ENCODE measurements around the gene SYNDIG1.

DNA sequence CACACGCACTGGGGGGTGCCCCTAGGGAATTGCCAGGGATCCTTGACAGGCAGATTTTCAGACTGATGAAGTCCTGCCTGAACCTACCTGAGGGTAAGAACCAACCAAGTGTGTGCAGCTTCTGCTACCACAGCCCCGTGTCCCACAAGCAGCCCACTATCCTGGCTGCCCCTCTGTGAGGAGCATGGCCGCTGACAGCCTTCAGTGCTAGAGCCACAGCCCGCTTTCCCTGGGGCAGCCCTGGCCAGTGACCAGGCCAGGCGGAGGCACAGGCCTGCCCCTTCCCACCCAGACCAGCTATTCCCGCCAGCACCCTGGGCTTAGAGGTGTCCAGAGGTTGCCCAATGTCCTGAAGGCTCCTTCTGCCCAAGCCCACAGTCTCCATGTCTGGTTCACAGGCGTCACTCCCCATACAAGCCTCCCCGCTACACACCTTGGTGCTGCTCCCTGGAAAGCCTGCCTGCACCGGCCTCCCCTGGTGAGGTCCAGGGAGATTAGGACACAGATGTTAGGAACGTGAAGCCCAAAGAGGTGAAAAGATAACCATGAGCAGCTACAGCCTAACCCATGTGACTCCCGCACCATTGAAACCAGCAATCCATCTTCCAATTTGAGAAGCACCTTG lies 207.0 kb downstream of the SYNDIG1 start:
- TF ChIP-seq EZH2 (IDR thresholded peaks at IDR 0.05; ENCODE audit: borderline replicate concordance, low read depth, low read length): no peak
- no peak for TF ChIP-seq BACH1 (tag; IDR thresholded peaks at IDR 0.05)
- TF ChIP-seq ESRRA (IDR thresholded peaks at IDR 0.05; ENCODE audit: borderline replicate concordance, low read depth): no peak
- TF ChIP-seq CTCF (IDR thresholded peaks at IDR 0.05 in 2 of 3, conservative IDR thresholded peaks at IDR 0.05 in 1 of 3; ENCODE audit: insufficient read depth in 2 of 3, low read depth in 1 of 3, low read length in 3 of 3): no peak
- TF ChIP-seq MTA3 (IDR thresholded peaks at IDR 0.05; ENCODE audit: borderline replicate concordance): no peak
- TF ChIP-seq YY1 (IDR thresholded peaks at IDR 0.05; ENCODE audit: borderline replicate concordance in 1 of 3, control insufficient read depth in 1 of 3, extremely low read depth in 1 of 3, insufficient read depth in 3 of 3, insufficient read length in 1 of 3, insufficient replicate concordance in 2 of 3, low read depth in 1 of 3, low read length in 2 of 3): no peak
- no peak for TF ChIP-seq ZNF444 (CRISPR knock-in tag; IDR thresholded peaks at IDR 0.05)
- TF ChIP-seq E2F8 (IDR thresholded peaks at IDR 0.05; ENCODE audit: low read depth, partially characterized antibody): no peak
- TF ChIP-seq POLR2AphosphoS5 (IDR thresholded peaks at IDR 0.05; ENCODE audit: control insufficient read depth, insufficient read depth, low read depth, low read length): no peak
- TF ChIP-seq BHLHE40 (IDR thresholded peaks at IDR 0.05; ENCODE audit: low read length): no peak
- TF ChIP-seq RNF2 (IDR thresholded peaks at IDR 0.05): no peak
